ENCODE data around the gene REEP1. TPM values are rescaled to one million over a fixed set of nuclear protein-coding genes. Genes with fewer than 3 reads are reported as not detected.
A peak's percentile ranks its signal among the peaks of the same experiment; 100 is the strongest.

REEP1 gene
- total RNA-seq, 2 experiments from 2014 or later = not detected

DNA sequence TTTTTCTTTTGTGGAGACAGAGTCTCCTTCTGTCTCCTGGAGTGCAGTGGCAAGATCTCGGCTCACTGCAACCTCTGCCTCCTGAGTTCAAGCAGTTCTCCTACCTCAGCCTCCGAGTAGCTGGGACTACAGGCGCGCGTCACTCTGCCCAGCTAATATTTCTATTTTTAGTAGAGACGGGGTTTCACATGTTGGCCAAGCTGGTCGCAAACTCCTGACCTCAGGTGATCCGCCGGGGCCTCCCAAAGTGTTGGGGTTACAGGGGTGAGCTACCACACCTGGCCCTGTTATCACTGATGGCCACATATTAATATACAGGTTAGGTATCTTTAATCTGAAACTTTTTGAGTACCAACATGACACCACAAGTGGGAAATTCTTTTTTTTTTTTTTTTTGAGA is 134.7 kb downstream of the REEP1 start:
- no peaks in the 10 kb centered on the region for H3K9me2 ChIP-seq (ENCODE audit: insufficient read depth, low read length)
- H3K36me3 ChIP-seq (ENCODE audit: insufficient read depth, low read length) = peaks cover 32% of the 10 kb centered on the region
- peaks cover 47% of the 10 kb centered on the region for H3K4me1 ChIP-seq (ENCODE audit: insufficient read depth, low read length, poor library complexity, severe bottlenecking)
- peak overlapping the region; percentile 28 for H3K27ac ChIP-seq (ENCODE audit: low read depth, low read length, poor library complexity, severe bottlenecking)
- TF ChIP-seq, protein P1, sequence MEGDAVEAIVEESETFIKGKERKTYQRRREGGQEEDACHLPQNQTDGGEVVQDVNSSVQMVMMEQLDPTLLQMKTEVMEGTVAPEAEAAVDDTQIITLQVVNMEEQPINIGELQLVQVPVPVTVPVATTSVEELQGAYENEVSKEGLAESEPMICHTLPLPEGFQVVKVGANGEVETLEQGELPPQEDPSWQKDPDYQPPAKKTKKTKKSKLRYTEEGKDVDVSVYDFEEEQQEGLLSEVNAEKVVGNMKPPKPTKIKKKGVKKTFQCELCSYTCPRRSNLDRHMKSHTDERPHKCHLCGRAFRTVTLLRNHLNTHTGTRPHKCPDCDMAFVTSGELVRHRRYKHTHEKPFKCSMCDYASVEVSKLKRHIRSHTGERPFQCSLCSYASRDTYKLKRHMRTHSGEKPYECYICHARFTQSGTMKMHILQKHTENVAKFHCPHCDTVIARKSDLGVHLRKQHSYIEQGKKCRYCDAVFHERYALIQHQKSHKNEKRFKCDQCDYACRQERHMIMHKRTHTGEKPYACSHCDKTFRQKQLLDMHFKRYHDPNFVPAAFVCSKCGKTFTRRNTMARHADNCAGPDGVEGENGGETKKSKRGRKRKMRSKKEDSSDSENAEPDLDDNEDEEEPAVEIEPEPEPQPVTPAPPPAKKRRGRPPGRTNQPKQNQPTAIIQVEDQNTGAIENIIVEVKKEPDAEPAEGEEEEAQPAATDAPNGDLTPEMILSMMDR (conservative IDR thresholded peaks at IDR 0.05; ENCODE audit: low read length) = no peak
- TF ChIP-seq EZH2phosphoT487 (IDR thresholded peaks at IDR 0.05; ENCODE audit: borderline replicate concordance, low read depth, low read length) = no peak
- intact Hi-C loops (cut with micrococcal nuclease; ENCODE audit: unreplicated experiment) = no loop called here
- H2AFZ ChIP-seq (ENCODE audit: low read length) = no peak overlapping the region
- peak overlapping the region; percentile 82 for H3K4me2 ChIP-seq (ENCODE audit: low read length)
- H3K79me2 ChIP-seq (ENCODE audit: insufficient read depth, low read depth, low read length) = peaks cover 63% of the 10 kb centered on the region
- peak overlapping the region; percentile 36 for H3K4me3 ChIP-seq (ENCODE audit: low read depth, low read length, poor library complexity, severe bottlenecking)
- ChIA-PET POLR2A (interaction anchor here (0.7 to 5.0 kb wide), 8 partner anchors 9 to 485 kb away, joined by 3 to 26 read pairs (median 4); partner anchors contain the start of genes POLR1A and PTCD3), CTCF (ENCODE audit: unreplicated experiment) (no interaction called here)
- DNase-seq (ENCODE audit: low spot score) = no peak
- H3K9me3 ChIP-seq (ENCODE audit: low read length) = no peaks in the 10 kb centered on the region
- no peaks in the 10 kb centered on the region for H4K20me1 ChIP-seq (ENCODE audit: insufficient read depth, low read length)
- BruUV-seq (replicated peaks) = no TSS peak

- POLR2A ChIA-PET = interaction anchor here (0.6 to 5.0 kb wide), 5 partner anchors 16 to 485 kb away, joined by 3 to 26 read pairs (median 3); partner anchors contain the start of genes POLR1A and PTCD3
- Histone ChIP-seq H3K4me2 (ENCODE audit: low read length) (peak overlapping the region; percentile 82), H2AFZ (ENCODE audit: low read length) (no peak overlapping the region)
Observed at GRCh38 chr2:86202336-86202692, 135.1 kb downstream of the REEP1 start.

More at GRCh38 chr2:86202336-86202692, 135.1 kb downstream of the REEP1 start:
- H3K9me3 ChIP-seq (ENCODE audit: low read length) = no peaks in the 10 kb centered on the region
- peak overlapping the region; percentile 36 for H3K4me3 ChIP-seq (ENCODE audit: low read depth, low read length, poor library complexity, severe bottlenecking)
- no TSS peak for BruUV-seq (replicated peaks)
- H3K9me2 ChIP-seq (ENCODE audit: insufficient read depth, low read length) = no peaks in the 10 kb centered on the region
- peak overlapping the region; percentile 28 for H3K27ac ChIP-seq (ENCODE audit: low read depth, low read length, poor library complexity, severe bottlenecking)
- TF ChIP-seq, protein P1 (conservative IDR thresholded peaks at IDR 0.05; ENCODE audit: low read length) = no peak
- TF ChIP-seq EZH2phosphoT487 (IDR thresholded peaks at IDR 0.05; ENCODE audit: borderline replicate concordance, low read depth, low read length) = no peak
- CTCF ChIA-PET (ENCODE audit: unreplicated experiment) = no interaction called here
- peaks cover 28% of the 10 kb centered on the region for H3K36me3 ChIP-seq (ENCODE audit: insufficient read depth, low read length)
- no peaks in the 10 kb centered on the region for H4K20me1 ChIP-seq (ENCODE audit: insufficient read depth, low read length)
- peaks cover 47% of the 10 kb centered on the region for H3K4me1 ChIP-seq (ENCODE audit: insufficient read depth, low read length, poor library complexity, severe bottlenecking)
- H3K79me2 ChIP-seq (ENCODE audit: insufficient read depth, low read depth, low read length) = peaks cover 63% of the 10 kb centered on the region
- intact Hi-C loops (cut with micrococcal nuclease; ENCODE audit: unreplicated experiment) = no loop called here
- DNase-seq (ENCODE audit: low spot score) = no peak
